HFF-Myc (cell line): Measurements from ENCODE around the gene SHISA6.

Experiments
- DNase-seq: peaks from one replicate; pipeline ENCODE4 v3.0.0-alpha.2; 2011; ENCODE audit warnings: low read depth; ENCODE audit errors: extremely low read depth
- H3K4me3 ChIP-seq: replicated peaks from 2 replicates; pipeline ENCODE4 v1.5.1; 2011; ENCODE audit warnings: low read depth, mild to moderate bottlenecking, control low read depth, low read length
- TF ChIP-seq, protein P1 (sequence below): IDR thresholded peaks from 2 replicates; pipeline ENCODE4 v1.5.1; 2012; ENCODE audit warnings: mild to moderate bottlenecking, low read depth, low read length, control low read depth; ENCODE audit errors: missing control alignments

Gene SHISA6

DNA sequence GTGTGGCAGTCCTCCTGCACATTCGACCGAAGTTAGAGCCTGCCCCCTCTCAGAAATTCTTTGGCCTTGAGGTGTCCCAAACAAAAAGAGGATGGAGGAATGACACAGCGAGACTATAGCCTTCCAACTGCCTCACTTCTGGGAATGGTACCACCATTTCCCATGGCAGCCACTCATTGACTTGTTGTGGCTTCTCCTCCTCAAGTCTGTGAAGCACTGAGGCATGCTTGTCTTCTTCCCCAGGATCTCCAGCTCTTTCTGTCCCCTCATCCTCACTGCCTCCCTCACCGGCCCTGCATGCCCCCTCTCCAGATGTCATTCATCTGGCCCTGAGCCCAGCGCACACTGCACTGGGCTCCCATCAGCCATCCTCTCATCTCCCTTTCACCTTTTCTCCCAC is 313.5 kb downstream of the SHISA6 start:
- no peak overlapping the region for H3K4me3 ChIP-seq
- TF ChIP-seq, protein P1, sequence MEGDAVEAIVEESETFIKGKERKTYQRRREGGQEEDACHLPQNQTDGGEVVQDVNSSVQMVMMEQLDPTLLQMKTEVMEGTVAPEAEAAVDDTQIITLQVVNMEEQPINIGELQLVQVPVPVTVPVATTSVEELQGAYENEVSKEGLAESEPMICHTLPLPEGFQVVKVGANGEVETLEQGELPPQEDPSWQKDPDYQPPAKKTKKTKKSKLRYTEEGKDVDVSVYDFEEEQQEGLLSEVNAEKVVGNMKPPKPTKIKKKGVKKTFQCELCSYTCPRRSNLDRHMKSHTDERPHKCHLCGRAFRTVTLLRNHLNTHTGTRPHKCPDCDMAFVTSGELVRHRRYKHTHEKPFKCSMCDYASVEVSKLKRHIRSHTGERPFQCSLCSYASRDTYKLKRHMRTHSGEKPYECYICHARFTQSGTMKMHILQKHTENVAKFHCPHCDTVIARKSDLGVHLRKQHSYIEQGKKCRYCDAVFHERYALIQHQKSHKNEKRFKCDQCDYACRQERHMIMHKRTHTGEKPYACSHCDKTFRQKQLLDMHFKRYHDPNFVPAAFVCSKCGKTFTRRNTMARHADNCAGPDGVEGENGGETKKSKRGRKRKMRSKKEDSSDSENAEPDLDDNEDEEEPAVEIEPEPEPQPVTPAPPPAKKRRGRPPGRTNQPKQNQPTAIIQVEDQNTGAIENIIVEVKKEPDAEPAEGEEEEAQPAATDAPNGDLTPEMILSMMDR = no peak
- no peak for DNase-seq

DNA sequence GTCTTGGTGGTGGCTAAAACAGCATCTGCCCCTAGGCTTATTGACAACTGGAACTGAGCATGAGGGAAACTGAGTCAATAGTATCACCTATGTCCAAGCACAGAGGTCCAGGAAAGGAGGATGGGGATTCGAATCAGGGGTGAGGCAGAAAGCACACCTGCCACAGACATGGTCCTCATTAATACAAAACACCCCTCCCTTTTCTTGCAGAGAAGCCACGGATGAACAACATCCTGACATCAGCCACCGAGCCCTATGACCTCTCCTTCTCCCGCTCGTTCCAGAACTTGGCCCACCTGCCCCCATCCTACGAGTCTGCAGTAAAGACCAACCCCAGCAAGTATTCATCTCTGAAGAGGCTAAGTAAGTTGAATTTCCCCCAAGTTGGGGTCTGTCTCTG is 314.5 kb downstream of the SHISA6 start:
- TF ChIP-seq, protein P1 = no peak
- DNase-seq = no peak
- no peak overlapping the region for H3K4me3 ChIP-seq

DNA sequence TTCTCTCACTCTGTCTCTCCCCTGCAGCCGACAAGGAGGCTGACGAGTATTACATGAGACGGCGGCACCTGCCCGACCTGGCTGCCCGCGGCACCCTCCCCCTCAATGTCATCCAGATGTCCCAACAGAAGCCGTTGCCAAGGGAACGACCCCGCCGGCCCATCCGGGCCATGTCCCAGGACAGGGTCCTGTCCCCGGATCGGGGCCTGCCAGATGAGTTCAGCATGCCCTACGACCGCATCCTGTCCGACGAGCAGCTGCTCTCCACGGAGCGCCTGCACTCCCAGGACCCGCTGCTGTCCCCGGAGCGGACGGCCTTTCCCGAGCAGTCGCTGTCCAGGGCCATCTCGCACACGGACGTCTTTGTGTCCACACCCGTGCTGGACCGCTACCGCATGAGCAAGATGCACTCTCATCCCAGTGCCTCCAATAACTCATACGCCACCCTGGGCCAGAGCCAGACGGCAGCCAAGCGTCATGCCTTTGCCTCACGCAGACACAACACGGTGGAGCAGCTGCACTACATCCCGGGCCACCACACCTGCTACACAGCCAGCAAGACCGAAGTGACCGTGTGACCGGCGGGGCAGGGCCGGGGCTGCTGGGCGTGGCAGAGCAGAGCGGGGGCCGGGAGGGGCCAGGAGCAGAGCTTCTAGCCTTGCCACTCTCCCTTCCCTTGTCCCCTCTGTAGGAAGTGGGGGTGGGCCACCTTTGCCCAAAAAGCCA is 316.9 kb downstream of the SHISA6 start:
- TF ChIP-seq, protein P1 = no peak
- no peak for DNase-seq

DNA sequence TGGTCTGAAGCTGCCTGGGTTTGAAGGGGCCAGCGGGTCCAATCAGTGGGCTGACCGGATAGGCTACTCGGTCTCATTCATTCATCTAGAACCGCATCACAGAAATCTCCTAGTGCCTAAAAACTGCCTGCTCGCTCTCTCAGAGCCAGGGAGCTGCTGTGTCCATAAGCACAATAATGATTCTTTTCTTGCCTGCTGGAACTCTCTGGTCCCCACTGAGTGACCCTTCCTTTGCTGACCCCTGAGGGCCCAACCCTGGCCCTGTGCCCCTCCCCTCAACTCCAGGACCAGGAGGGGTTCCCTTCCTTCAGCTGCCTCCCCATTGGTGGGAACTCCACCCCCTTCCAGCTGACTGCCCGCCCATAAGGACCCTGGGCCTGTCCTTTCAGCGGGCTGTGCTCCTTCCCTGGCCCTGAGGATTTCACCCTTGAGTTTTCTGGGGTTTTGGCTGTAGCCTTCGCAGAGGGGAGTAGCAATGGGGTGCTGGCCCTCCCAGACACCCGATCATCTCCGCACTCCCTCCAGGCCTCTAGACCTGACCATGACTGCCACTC is 317.7 kb downstream of the SHISA6 start:
- TF ChIP-seq, protein P1 = no peak
- H3K4me3 ChIP-seq = no peak overlapping the region
- DNase-seq = no peak

More for the DNA sequence above, 316.9 kb downstream of the SHISA6 start:
- H3K4me3 ChIP-seq = no peak overlapping the region

DNA sequence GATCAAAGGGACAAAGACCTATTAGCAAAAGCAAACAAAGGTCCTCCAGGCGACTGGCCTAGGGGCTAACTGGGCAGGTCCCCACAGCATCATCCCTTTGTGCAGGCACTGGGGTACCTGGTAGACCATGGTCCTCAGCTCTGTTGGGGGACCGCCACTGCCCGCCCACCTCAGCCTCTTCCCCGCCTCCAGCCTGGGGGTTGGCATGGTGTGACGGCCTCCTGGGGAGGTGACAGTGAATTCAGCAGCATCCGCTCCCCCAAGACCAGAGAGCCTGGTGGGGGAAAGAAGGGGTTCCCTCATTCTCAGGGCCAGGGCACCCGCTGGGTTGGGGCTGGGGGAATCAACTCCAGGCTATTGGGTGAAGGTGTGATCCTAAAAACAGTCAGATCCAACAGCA is 318.6 kb downstream of the SHISA6 start:
- DNase-seq = no peak
- H3K4me3 ChIP-seq = no peak overlapping the region
- TF ChIP-seq, protein P1 = no peak

DNA sequence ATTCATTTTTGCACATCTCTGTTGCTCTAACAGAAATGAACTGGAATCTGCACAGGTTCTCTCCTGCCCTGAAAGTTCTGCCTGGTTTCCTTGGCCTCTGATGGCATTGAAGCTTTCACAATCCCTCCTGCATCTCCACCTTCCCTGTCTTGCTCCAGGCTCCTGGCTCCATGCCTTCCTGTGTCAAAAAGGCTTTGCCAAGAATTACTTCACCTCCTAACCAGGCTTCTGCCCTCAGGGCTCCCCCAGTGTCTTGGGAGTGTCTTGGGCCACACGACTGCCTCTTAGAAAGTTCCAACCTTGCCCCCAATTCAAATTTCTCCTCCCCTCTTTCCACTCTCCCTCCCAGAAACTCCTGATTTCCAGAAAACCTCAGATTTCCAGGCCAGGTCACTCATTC is 320.3 kb downstream of the SHISA6 start:
- DNase-seq = no peak
- TF ChIP-seq, protein P1 = no peak
- no peak overlapping the region for H3K4me3 ChIP-seq
